IMR-90 (cell line): ENCODE measurements around the gene HLA-DQB1. TPM values are rescaled to one million over a fixed set of nuclear protein-coding genes. Genes with fewer than 3 reads are reported as not detected.

Experiments
- ATAC-seq: fragments of 200-7000 bp; cut with Tn5 transposase; 2 replicates; pipeline ENCODE4 v1.9.1; 2020; ENCODE audit warnings: low read depth, mild to moderate bottlenecking, moderate library complexity
- BruUV-seq: library from RNA; stranded (reverse); fragments of 400-500 nt; replicated peaks from 2 replicates; lab custom pipeline; 2021; lab: Mats Ljungman, UMichigan
- CTCF ChIA-PET: fragments of 300-600 bp; formaldehyde crosslinking; extraction: SDS; loops from one replicate; lab custom pipeline; 2021; ENCODE audit warnings: antibody characterized with exemption; lab: Yijun Ruan, JAX
- POLR2A ChIA-PET: fragments of 300-600 bp; sonication (Branson Sonifier 250); formaldehyde crosslinking; loops from one replicate; lab custom pipeline; 2022; ENCODE audit warnings: antibody characterized with exemption; ENCODE audit not compliant: unreplicated experiment; lab: Charles Lee
- DNase-seq: peaks from one replicate; pipeline ENCODE4 v3.0.0; 2013
- H2AFZ ChIP-seq: replicated peaks from 2 replicates; pipeline ENCODE3; 2013; ENCODE audit warnings: low read length, mild to moderate bottlenecking; ENCODE audit not compliant: poor library complexity
- H2AK5ac ChIP-seq: 2 replicates; pipeline ENCODE4 v1.6.1; 2013; ENCODE audit warnings: low read depth, low read length, inconsistent platforms
- H2AK9ac ChIP-seq: replicated peaks from 2 replicates; pipeline ENCODE3; 2013; ENCODE audit warnings: mild to moderate bottlenecking, low read depth, low read length, moderate library complexity; ENCODE audit not compliant: poor library complexity
- H2BK120ac ChIP-seq: 2 replicates; pipeline ENCODE4 v1.6.1; 2013; ENCODE audit warnings: low read depth, low read length, inconsistent platforms
- H2BK15ac ChIP-seq: 3 replicates; pipeline ENCODE4 v1.6.1; 2013; ENCODE audit warnings: low read depth, low read length, inconsistent platforms
- H2BK20ac ChIP-seq: 2 replicates; pipeline ENCODE4 v1.6.1; 2013; ENCODE audit warnings: low read depth, mild to moderate bottlenecking, inconsistent platforms, low read length, moderate library complexity
- H2BK5ac ChIP-seq: 2 replicates; pipeline ENCODE4 v1.6.1; 2013; ENCODE audit warnings: mild to moderate bottlenecking, low read depth, low read length, inconsistent platforms; ENCODE audit not compliant: poor library complexity, severe bottlenecking
- H3K14ac ChIP-seq: replicated peaks from 2 replicates; pipeline ENCODE4 v1.6.1; 2013; ENCODE audit warnings: low read depth, low read length, inconsistent platforms
- H3K18ac ChIP-seq: 2 replicates; pipeline ENCODE4 v1.6.1; 2013; ENCODE audit warnings: low read depth, low read length, control low read depth
- H3K23ac ChIP-seq: 2 replicates; pipeline ENCODE4 v1.6.1; 2013; ENCODE audit warnings: low read depth, low read length, inconsistent platforms
- H3K27ac ChIP-seq: 2 replicates; pipeline ENCODE4 v1.5.1; 2013; ENCODE audit warnings: mild to moderate bottlenecking, control low read depth, low read length; ENCODE audit not compliant: insufficient read depth
- H3K27me3 ChIP-seq: 2 replicates; pipeline ENCODE4 v1.6.1; 2013; ENCODE audit warnings: low read length; ENCODE audit not compliant: control insufficient read depth, insufficient read depth
- H3K36me3 ChIP-seq: 2 replicates; pipeline ENCODE4 v1.6.1; 2013; ENCODE audit warnings: low read length, mixed read lengths; ENCODE audit not compliant: control insufficient read depth, insufficient read depth
- H3K4ac ChIP-seq: 2 replicates; pipeline ENCODE4 v1.6.1; 2013; ENCODE audit warnings: low read depth, low read length, inconsistent platforms
- H3K4me1 ChIP-seq: 2 replicates; pipeline ENCODE4 v1.6.1; 2013; ENCODE audit warnings: low read length, mixed read lengths; ENCODE audit not compliant: control insufficient read depth, insufficient read depth
- H3K4me2 ChIP-seq: 2 replicates; pipeline ENCODE4 v1.6.1; 2013; ENCODE audit warnings: low read depth, mild to moderate bottlenecking, control low read depth, low read length, moderate library complexity
- H3K4me3 ChIP-seq: 2 replicates; pipeline ENCODE4 v1.5.1; 2013; ENCODE audit warnings: low read depth, mild to moderate bottlenecking, control low read depth, low read length, moderate library complexity; ENCODE audit not compliant: insufficient read depth
- H3K56ac ChIP-seq: 2 replicates; pipeline ENCODE4 v1.6.1; 2013; ENCODE audit warnings: low read length, inconsistent platforms; ENCODE audit not compliant: insufficient read depth; ENCODE audit errors: extremely low read depth
- H3K79me1 ChIP-seq, 2 experiments: 2 replicates each; pipeline ENCODE4 v1.6.1; 2013; ENCODE audit warnings: low read length in 2 of 2, inconsistent platforms in 1 of 2, low read depth in 1 of 2
- H3K9ac ChIP-seq: 2 replicates; pipeline ENCODE4 v1.6.1; 2013; ENCODE audit warnings: low read depth, low read length, control low read depth
- H3K9me1 ChIP-seq: 2 replicates; pipeline ENCODE4 v1.6.1; 2013; ENCODE audit warnings: low read length, inconsistent platforms; ENCODE audit not compliant: insufficient read depth
- H3K9me3 ChIP-seq: 2 replicates; pipeline ENCODE4 v1.6.1; 2013; ENCODE audit warnings: low read length; ENCODE audit not compliant: control insufficient read depth, insufficient read depth
- H4K20me1 ChIP-seq: 2 replicates; pipeline ENCODE4 v1.6.1; 2013; ENCODE audit warnings: low read length, inconsistent platforms; ENCODE audit not compliant: insufficient read depth
- H4K5ac ChIP-seq: 2 replicates; pipeline ENCODE4 v1.6.1; 2013; ENCODE audit warnings: mild to moderate bottlenecking, low read depth, low read length, control low read depth
- H4K8ac ChIP-seq, 2 experiments: 2 replicates each; pipeline ENCODE4 v1.6.1; 2013; ENCODE audit warnings: low read depth in 2 of 2, low read length in 2 of 2, control low read depth in 1 of 2, inconsistent platforms in 1 of 2
- H4K91ac ChIP-seq: 2 replicates; pipeline ENCODE4 v1.6.1; 2013; ENCODE audit warnings: low read depth, low read length, inconsistent platforms; ENCODE audit not compliant: insufficient read depth
- BHLHE40 ChIP-seq: fragments of 150-350 bp; IDR thresholded peaks from 2 replicates; pipeline ENCODE4 v1.6.1; 2016; ENCODE audit warnings: mild to moderate bottlenecking, low read depth, low read length
- CEBPB ChIP-seq: IDR thresholded peaks from 2 replicates; pipeline ENCODE4 v1.6.1; 2012; ENCODE audit warnings: low read depth, low read length, improper control_type of control experiment
- CHD1 ChIP-seq: IDR thresholded peaks from 2 replicates; pipeline ENCODE4 v1.6.1; 2012; ENCODE audit warnings: low read depth, low read length, improper control_type of control experiment
- ELK1 ChIP-seq: fragments of 150-350 bp; IDR thresholded peaks from 2 replicates; pipeline ENCODE4 v1.6.1; 2016; ENCODE audit warnings: low read depth, mild to moderate bottlenecking, low read length, moderate library complexity, borderline replicate concordance
- FOS ChIP-seq: fragments of 150-350 bp; IDR thresholded peaks from 2 replicates; pipeline ENCODE4 v1.6.1; 2016; ENCODE audit warnings: low read depth, low read length
- MAFK ChIP-seq: IDR thresholded peaks from 2 replicates; pipeline ENCODE4 v1.6.1; 2012; ENCODE audit warnings: low read depth, low read length, improper control_type of control experiment
- MAZ ChIP-seq: IDR thresholded peaks from 2 replicates; pipeline ENCODE4 v1.6.1; 2012; ENCODE audit warnings: low read depth, mild to moderate bottlenecking, low read length, improper control_type of control experiment, moderate library complexity, borderline replicate concordance
- MXI1 ChIP-seq: IDR thresholded peaks from 2 replicates; pipeline ENCODE4 v1.6.1; 2012; ENCODE audit warnings: low read depth, mild to moderate bottlenecking, low read length, moderate library complexity, borderline replicate concordance
- NFE2L2 ChIP-seq: fragments of 150-350 bp; IDR thresholded peaks from 2 replicates; pipeline ENCODE4 v1.6.1; 2016; ENCODE audit warnings: low read depth, mild to moderate bottlenecking, low read length
- POLR2A ChIP-seq: IDR thresholded peaks from 2 replicates; pipeline ENCODE4 v1.6.1; 2012; ENCODE audit warnings: mild to moderate bottlenecking, low read depth, low read length
- RAD21 ChIP-seq: IDR thresholded peaks from 2 replicates; pipeline ENCODE4 v1.6.1; 2012; ENCODE audit warnings: low read length, improper control_type of control experiment
- RCOR1 ChIP-seq: IDR thresholded peaks from 2 replicates; pipeline ENCODE4 v1.6.1; 2012; ENCODE audit warnings: mild to moderate bottlenecking, low read length, improper control_type of control experiment; ENCODE audit not compliant: insufficient replicate concordance
- RFX5 ChIP-seq: IDR thresholded peaks from 2 replicates; pipeline ENCODE4 v1.8.0; 2012; ENCODE audit warnings: low read depth, mild to moderate bottlenecking, low read length, moderate library complexity
- SMC3 ChIP-seq: fragments of 150-350 bp; IDR thresholded peaks from 2 replicates; pipeline ENCODE4 v1.6.1; 2016; ENCODE audit warnings: low read depth, mild to moderate bottlenecking, antibody characterized with exemption, low read length, moderate library complexity
- USF2 ChIP-seq: fragments of 150-350 bp; IDR thresholded peaks from 2 replicates; pipeline ENCODE4 v1.6.1; 2017; ENCODE audit warnings: mild to moderate bottlenecking, antibody characterized with exemption, low read length, low read depth
- dilution Hi-C: fragments of 300-500 bp; cut with HindIII; formaldehyde crosslinking; loops from one replicate; pipeline ENCODE4 v1.14.3; 2018; ENCODE audit warnings: low sequenced_read_pairs; ENCODE audit not compliant: unreplicated experiment
- in situ Hi-C: fragments of 300-500 bp; cut with MboI; formaldehyde crosslinking; loops from 3 replicates; pipeline ENCODE4 v1.14.3; 2019; ENCODE audit warnings: low sequenced_read_pairs, inconsistent platforms, mixed read lengths
- intact Hi-C: fragments of 100-400 bp; cut with micrococcal nuclease; formaldehyde crosslinking; loops from 2 replicates; pipeline ENCODE4 v1.10.0; 2022
- polyA plus RNA-seq, 3 experiments: library from polyadenylated mRNA; depleted of rRNA; stranded (reverse); fragments of >200 nt; gene quantifications; 2 replicates each; pipeline ENCODE4 v1.2.3, GENCODE V29; 2012; ENCODE audit warnings: low replicate concordance in 1 of 3
- total RNA-seq: library from RNA; depleted of rRNA; stranded (reverse); fragments of >200 nt; gene quantifications from 2 replicates; pipeline ENCODE4 v1.2.3, GENCODE V29; 2012
- TF ChIP-seq, protein P1 (sequence below): conservative IDR thresholded peaks from 2 replicates; pipeline ENCODE4 v1.5.1; 2012; ENCODE audit warnings: mild to moderate bottlenecking, low read depth, low read length, improper control_type of control experiment

HLA-DQB1 gene
- total and polyA plus RNA-seq, 2 of the 4 experiments (the other 2 are of a cell fraction), result not detected

DNA sequence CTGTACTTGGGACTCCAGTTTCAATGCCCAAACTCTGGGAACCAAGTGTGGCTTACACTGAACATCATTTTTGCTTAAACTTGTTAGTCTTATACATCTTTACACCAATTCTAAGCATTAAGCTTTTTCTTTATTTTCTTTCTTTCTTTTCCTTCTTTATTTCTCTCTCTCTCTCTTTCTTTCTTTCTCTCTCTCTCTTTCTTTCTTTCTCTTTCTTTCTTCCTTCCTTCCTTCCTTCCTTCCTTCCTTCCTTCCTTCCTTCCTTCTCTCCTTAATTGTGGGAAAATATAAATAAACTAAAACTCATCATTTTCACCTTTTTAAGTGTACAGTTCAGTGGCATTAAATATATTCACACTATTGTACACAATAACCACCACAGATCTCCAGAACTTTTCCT lies 43.2 kb upstream of the HLA-DQB1 start:
- H2BK15ac ChIP-seq, result no peak overlapping the region
- no peak overlapping the region for H3K4me3 ChIP-seq
- no peak overlapping the region for H2AK9ac ChIP-seq
- no peaks in the 10 kb centered on the region for H3K9me1 ChIP-seq
- no peak overlapping the region for H3K9ac ChIP-seq
- H2AK5ac ChIP-seq, result no peak overlapping the region
- dilution Hi-C loops (no loop called here), intact Hi-C loops (loop anchor here (10.0 kb wide), 1 partner anchor 155 kb away; no protein-coding TSS in a partner anchor), in situ Hi-C loops (no loop called here)
- H3K18ac ChIP-seq, result no peak overlapping the region
- H4K91ac ChIP-seq, result no peak overlapping the region
- H3K36me3 ChIP-seq, result no peaks in the 10 kb centered on the region
- no peak overlapping the region for H3K4me2 ChIP-seq
- H3K79me1 ChIP-seq, result no peaks in the 10 kb centered on the region
- H2BK5ac ChIP-seq, result no peak overlapping the region
- DNase-seq, result no peak
- H3K23ac ChIP-seq, result no peak overlapping the region
- ChIA-PET POLR2A (no interaction called here), CTCF (no interaction called here)
- TF ChIP-seq MXI1 (no peak), NFE2L2 (no peak), RFX5 (no peak), FOS (no peak), ELK1 (no peak), BHLHE40 (no peak), USF2 (no peak), CEBPB (no peak), RAD21 (no peak), POLR2A (no peak), MAFK (no peak), RCOR1 (no peak), SMC3 (no peak), MAZ (no peak), CHD1 (no peak)
- TF ChIP-seq, protein P1, sequence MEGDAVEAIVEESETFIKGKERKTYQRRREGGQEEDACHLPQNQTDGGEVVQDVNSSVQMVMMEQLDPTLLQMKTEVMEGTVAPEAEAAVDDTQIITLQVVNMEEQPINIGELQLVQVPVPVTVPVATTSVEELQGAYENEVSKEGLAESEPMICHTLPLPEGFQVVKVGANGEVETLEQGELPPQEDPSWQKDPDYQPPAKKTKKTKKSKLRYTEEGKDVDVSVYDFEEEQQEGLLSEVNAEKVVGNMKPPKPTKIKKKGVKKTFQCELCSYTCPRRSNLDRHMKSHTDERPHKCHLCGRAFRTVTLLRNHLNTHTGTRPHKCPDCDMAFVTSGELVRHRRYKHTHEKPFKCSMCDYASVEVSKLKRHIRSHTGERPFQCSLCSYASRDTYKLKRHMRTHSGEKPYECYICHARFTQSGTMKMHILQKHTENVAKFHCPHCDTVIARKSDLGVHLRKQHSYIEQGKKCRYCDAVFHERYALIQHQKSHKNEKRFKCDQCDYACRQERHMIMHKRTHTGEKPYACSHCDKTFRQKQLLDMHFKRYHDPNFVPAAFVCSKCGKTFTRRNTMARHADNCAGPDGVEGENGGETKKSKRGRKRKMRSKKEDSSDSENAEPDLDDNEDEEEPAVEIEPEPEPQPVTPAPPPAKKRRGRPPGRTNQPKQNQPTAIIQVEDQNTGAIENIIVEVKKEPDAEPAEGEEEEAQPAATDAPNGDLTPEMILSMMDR, result no peak
- H4K8ac ChIP-seq, result no peak overlapping the region
- H3K56ac ChIP-seq, result no peak overlapping the region
- no peak overlapping the region for H2BK120ac ChIP-seq
- H4K5ac ChIP-seq, result no peak overlapping the region
- no peak overlapping the region for H3K27ac ChIP-seq
- no peaks in the 10 kb centered on the region for H3K4me1 ChIP-seq
- ATAC-seq, result no peak
- H3K27me3 ChIP-seq, result peaks cover 1% of the 10 kb centered on the region; the same call in 1 of the 2 replicates
- H3K14ac ChIP-seq, result no peak overlapping the region
- no peak overlapping the region for H3K4ac ChIP-seq
- no peaks in the 10 kb centered on the region for H3K9me3 ChIP-seq
- no TSS peak for BruUV-seq
- no peak overlapping the region for H2BK20ac ChIP-seq
- H2AFZ ChIP-seq, result no peak overlapping the region
- H4K20me1 ChIP-seq, result no peaks in the 10 kb centered on the region
